ENCODE data around the gene ASB1.

The ASB1 gene

DNA sequence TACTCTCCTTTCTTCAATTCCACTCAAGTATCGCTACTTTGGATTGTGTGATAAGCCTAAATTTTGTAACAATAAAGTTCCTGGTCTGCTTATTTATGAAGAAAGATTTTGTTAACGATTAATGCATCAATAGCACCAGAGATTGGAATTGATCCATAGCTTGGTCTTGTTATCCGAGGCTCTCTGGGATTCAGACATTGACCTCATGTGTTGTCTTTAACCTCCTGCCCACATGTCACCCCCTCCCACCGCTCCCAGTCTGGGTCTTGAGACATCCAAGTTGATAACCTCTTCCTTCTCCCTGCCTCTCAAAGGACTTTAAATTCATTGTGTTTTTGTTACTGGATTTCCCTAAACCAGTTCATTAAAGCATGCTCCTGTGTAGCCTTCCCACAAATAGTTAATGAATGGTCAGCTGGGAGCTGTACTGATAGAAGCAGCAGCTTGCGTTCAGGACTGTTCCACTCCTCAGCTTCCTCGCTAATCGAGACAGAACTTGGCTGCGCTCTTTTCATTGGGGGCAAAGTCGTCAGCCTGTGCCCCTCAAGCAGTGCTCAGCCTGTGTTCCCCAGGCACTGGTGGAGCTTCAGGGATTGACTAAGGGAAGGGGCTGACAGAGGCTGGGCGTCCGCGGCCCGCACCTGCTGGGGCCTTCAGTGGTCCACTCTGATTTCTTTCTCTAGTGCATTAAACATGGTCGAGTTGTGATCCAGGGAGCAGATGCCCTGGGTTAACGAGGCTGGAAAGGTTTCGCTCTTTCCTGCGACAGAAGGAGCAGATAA, 18.9 kb downstream of the ASB1 start:
- DNase-seq (ENCODE audit: low spot score): no peak

DNA sequence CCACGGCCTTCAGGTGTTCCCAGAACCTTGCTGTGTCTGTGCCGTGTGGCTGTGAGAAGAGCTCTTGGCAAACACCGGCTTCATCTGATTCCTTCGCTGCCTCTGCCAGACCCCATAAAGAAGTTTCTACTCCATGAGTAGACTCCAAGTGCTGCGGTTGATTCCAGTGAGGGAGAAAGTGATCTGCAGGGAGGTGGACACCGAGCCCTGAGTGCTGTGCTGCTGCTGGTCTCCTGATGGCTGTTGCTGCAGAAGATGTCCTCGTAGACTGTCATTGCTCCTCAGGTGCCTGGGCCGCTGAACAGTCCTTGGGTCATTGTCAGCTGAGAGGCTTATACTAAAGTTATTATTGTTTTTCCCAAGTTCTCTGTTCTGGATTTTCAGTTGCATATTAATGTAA, 19.6 kb downstream of the ASB1 start:
- DNase-seq (ENCODE audit: low spot score): no peak

DNA sequence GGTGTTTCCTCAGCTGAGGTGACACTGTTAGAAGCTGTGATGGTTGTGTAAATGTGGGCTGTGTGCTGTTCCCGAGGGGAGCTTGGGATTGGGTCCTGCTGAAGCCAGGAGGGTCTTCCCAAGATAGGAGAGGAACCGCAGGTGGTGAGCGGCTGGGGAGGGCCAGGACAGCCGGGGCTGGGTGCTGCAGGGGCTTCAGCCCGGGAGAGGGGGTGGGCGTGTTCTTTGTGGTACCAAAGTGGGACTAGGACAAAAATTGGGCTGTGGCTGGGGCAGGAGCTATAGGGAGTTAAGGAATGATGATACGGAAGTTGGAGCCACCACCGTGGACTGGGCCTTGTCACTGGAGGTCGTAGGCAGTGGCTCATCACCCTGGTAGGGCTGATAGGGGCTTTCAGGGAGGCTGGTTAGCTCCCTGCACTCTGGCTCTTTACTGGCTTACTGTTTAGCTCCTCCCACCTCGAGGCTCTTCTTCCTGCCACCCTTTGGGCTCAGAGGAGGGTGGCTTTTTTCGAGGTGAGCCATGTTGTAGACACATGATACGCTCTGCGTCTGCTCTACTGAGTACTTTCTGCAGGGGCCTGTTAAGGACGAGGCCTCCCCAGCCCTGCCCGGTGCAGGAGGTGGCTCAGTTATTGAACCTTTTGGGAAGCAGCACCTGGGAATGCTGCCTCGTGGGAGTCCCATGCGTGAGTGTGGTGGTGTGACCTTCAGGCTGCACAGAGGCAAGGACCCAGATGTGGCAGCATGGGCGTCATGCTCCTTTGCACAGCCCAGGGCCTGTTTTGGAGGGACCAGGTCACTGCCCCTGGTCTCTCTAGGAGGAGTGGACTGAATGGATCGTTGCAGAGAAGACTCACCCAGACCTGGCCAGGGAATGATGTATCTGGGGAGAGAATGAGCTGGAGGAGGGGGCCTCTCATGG, 21.6 kb downstream of the ASB1 start:
- no peak for DNase-seq (ENCODE audit: low spot score)

DNA sequence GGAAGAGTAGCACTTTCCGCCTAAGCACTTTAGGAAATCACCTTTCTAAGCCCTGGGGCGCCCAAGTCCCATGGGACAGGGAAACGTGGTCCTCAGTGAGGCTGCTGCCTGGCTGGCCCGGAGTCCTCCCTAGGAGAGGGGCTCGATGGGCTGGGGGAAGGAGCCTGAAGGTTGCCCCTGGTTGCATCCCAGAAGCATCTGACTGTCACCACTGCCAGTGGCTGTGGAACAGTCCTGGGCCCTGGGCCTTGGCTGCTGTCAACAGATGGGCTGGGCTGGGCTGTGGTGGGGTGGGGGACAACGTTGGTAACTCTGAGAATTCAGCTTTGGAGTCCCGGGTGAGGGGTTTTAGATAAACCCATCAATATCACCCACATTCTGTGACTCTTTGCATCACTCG, 22.5 kb downstream of the ASB1 start:
- DNase-seq (ENCODE audit: low spot score): no peak

DNA sequence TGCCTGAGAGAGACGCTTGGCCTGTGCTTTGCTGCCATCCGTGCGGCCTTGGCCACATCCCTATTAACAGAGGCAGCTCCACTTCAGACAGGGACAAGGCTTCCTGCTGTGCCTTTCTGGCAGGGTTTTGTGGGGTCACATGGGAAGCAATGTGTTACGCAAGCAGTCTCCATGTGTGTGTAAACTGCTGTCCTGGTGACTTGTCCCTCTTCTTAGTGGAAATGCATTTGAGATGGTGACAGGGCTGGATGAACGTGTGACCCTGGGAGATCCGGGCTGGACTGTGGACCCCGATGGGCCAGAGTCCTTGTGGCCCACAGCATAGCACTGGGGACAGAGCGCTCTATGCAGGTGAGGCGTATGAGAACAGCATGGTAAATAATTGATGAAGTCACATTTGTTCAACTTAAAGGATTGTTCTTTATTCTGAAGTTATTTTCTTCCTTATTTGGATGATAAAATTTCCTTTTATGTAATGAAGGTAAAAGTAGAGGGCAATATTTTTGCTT, 23.2 kb downstream of the ASB1 start:
- DNase-seq (ENCODE audit: low spot score): no peak

DNA sequence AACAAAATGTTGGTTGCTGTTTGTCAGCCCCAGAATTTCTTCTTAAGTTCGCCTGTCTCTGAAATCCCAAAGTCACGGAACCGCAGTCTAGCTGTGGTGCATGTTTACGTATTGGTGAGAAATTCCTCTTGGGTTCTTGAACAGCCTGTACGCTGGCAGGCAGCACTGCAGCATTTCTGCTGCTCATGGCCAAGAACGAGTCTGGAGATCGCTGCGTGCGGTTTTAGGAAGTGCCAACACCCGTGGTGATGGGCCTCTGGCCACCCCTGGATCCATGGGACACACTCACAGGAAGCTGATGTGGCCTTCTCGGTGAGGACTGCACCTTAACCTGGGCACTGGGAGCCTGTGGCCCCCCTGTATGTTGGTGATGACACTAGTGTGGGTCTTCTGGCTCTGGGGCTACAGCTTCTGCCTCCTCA, 23.7 kb downstream of the ASB1 start:
- DNase-seq (ENCODE audit: low spot score): no peak

DNA sequence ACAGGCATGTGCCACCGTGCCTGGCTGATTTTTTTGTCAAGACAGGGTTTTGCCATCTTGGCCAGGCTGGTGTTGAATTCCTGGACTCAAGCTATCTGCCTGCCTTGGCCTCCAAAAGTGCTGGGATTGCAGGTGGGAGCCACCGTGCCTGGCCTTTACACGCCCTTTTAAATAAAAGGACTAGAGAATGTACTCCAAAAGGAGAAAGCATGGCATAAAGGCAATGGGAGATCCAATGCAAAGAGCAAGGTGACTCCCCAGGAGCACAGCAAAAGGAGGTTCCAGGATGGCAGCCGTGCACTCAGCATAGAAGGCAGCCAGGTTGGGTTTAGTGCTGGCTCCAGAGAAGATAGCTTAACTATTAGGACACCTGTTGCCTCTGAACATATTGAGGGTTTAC, 27.1 kb downstream of the ASB1 start:
- no peak for DNase-seq (ENCODE audit: low spot score)

DNA sequence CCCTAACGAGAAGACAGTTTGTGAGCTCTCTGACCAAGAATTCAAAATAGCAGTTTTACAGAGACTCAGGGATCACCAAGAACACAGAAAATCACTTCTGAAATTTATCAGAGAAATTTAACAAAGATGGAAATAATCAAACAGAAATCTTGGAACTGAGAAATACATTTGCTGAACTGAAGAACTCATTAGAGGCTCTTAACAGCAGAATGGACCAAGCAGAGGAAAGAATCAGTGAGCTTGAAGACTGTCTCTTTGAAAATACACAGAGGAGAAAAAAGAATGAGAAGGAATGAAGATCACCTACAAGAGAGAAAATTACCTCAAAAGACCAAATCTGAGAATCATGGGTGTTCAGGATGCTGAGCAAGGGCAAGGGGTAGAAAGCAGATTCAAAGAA, 29.7 kb downstream of the ASB1 start:
- DNase-seq (ENCODE audit: low spot score): no peak

DNA sequence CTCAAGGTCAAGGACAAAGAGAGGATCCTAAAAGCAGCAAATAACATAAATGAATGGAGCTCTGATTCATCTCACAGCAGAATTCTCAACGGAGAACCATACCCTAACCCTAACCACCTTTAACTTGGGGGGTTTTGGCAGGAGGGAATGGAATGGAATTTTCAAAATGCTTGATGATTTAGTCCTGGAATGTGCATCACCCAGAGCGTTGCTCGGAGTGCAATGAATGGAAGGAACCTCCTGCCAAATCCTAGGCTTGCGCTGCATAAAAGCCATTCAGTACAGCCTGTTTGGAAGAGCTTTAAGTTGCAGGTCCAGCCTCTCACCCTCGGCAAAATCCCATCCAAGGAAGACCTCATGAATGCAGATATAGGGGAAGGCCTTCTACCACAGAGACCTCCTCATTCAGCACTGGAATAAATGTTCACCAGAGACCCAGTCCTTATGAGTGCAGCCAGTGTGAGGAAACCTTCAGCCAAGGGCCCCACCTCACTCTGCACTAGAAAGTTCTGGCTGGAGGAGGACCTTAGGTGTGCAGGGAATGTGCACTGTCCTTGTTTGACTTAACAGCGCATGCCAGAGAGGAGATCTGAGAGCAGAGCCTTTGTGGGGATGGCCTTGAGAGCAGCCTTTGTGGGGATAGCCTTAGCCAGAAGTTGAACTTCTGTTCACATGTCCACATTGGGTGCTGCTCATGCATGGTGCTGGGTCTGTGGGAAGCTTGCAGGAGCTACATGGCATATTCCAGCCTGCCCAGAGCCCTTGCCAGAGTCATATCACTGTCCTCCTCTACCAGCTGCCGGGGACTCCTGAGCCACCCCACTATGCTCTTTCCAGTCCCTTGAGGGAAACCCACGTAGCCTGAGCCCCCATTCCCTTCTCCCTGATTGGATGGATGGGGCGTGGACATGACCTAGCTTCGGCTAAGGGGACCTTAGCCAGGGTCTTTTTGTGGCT, 30.5 kb downstream of the ASB1 start:
- no peak for DNase-seq (ENCODE audit: low spot score)

DNA sequence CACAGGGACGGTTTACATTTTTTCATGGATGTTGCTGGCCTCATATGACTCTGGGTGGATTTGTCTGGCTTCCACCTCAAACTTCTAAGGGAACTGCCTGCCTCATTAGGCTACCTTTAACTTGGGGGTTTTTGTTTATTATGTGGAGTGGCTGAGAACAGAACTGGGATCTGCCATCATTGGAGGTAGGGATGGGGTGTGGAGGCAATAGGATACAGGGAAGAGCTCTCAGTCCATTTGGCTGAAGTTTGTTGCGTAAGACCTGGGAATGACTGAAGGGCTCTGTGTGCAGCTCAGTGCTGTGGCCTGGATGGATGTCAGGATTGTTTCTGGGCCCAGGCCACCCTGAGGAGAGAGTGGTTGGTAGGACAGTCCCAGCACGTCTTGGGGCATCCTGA, 31.2 kb downstream of the ASB1 start:
- no peak for DNase-seq (ENCODE audit: low spot score)

DNA sequence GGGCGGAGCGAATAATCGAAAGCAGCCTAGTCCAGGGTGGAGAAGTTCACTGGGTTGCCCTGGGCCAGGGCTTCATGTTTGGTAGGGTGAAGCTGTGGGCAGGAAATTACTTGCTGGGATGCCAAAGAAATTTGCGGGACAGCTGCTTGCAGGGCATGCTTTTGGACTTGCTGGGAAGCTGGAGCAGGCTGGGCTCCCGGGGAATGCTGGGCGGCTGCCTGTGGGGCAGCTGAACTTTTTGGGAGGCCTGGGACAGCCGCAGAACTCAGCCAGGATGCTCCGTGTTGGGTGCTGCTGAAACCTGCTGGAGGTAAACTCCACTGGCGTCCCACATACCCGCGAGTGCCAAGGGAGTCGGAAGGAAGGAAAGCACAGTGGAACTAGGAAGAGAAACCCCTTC, 31.9 kb downstream of the ASB1 start:
- no peak for DNase-seq (ENCODE audit: low spot score)

DNA sequence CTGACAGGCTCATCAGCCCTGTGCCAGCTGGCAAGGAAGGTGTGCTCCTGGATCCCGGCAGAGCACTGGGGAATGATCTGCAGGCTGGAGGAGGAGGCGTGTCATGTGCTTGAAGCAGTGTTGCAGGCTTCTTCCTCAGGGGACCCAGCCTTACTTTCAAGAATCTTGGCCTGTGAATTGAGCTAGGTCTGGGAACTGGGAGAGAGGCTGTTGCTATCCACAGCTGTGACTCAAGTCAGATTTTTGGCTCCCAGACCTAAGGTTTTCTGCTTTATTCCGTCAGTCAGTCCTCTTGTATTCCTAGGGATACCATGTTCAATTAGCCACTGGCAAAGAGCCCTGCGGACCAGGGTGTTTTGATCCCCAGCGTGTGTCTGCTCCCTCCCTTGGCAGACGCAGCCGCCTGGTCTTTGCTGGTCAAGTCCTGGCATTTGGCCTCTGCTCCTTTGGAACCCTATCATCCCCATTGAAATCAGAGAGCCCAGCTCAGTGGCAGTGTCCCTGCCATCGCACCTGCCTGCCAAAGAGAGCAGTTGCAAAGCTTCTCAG, 32.4 kb downstream of the ASB1 start:
- DNase-seq (ENCODE audit: low spot score): no peak

DNA sequence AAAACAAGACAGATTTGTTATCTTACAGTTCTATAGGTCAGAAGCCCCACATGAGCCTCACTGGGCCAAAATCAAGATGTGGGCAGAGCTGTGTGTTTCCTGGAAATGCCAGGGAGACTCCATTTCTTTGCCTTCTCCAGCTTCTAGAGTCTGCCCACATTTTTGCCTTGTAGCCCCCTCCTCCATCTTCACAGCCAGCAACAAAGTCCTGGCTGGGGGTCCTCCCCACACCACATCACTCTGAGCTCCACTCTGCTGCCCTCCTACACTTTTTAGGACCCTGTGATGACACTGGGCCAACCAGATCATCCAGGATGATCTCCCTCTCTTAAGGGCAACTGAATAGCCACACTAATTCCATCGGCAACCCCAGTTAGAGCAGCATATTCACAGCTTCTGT, 34.3 kb downstream of the ASB1 start:
- no peak for DNase-seq (ENCODE audit: low spot score)

DNA sequence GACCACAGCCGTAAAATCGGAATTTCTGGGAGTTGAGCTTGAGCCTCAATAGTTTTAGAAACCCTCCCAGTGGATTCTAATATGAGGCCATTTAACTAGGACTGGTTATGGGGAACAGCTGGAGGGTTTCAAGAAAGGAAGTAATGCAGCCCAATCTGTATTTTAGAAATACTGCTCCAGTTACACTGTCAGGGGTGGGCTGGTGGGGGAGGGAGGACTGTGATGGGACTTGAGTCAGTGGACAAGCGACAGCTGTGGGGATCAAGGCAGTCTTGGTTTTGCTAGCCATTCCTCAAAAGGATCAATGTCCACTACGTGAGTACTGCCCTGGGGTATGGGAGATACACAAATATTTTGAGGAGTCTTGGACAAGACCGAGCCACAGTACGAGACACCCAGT, 34.8 kb downstream of the ASB1 start:
- no peak for DNase-seq (ENCODE audit: low spot score)

DNA sequence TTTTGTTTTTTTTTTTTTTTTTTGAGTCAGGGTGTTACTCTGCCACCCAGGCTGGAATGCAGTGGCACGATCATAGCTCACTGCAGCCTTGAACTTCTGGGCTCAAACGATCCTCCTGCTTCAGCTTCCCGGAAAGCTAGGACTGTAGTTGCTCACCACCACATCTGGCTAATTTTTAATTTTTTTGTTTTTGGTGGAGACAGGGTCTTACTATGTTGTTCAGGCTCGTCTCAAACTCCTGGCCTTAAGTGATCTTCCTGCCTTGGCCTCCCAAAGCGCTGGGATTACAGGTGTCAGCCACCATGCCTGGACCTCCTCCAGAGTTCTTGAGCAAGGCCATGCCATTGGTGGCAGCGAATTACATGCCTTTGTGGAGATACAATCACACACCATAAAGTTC, 35.2 kb downstream of the ASB1 start:
- DNase-seq (ENCODE audit: low spot score): no peak

DNA sequence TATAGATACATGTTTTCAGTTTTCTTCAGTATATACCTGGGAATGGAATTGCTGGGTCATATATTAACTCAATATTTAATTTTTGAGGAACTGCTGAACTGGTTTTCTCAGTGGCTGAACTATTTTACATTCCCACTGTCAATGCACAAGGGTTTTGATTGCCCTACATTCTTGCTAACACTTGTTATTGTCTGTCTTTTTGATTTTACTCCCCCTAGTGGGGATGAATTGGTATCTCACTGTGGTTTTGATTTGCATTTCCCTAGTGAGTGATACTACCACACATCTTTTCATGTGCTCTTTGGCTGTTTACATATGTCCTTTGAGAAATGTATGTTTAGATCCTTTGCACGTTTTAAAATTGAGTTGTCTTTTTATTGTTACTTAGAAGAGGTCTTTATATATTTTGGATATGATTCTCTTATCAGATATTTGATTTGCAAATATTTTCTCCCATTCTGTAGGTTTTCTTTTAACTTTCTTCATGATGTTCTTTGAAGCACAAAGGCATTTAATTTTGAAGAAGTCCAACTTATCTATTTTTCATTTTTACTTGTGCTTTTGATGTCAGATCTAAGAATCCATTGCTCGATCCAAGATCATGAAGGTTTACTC, 36.2 kb downstream of the ASB1 start:
- peak; percentile 63 for DNase-seq (ENCODE audit: low spot score)

DNA sequence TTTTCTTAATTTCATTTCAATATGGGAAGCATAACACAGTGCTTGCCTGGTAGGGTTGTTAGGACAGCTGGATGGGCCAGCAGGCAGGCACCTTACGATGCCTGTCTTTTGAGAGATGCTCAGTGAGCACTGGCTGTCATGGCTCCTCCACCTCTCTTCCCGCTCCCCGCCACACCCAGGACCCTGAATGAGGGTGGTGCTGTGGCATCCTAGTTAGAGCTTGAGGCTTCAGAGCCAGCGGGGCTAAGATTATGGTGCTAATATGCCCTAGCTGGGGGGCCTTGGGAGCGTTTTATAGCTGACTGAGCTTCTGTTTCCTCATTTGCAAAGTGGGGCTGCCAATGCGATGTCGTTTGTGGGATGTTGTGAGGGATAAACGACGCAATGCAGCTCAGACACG, 37.7 kb downstream of the ASB1 start:
- no peak for DNase-seq (ENCODE audit: low spot score)

DNA sequence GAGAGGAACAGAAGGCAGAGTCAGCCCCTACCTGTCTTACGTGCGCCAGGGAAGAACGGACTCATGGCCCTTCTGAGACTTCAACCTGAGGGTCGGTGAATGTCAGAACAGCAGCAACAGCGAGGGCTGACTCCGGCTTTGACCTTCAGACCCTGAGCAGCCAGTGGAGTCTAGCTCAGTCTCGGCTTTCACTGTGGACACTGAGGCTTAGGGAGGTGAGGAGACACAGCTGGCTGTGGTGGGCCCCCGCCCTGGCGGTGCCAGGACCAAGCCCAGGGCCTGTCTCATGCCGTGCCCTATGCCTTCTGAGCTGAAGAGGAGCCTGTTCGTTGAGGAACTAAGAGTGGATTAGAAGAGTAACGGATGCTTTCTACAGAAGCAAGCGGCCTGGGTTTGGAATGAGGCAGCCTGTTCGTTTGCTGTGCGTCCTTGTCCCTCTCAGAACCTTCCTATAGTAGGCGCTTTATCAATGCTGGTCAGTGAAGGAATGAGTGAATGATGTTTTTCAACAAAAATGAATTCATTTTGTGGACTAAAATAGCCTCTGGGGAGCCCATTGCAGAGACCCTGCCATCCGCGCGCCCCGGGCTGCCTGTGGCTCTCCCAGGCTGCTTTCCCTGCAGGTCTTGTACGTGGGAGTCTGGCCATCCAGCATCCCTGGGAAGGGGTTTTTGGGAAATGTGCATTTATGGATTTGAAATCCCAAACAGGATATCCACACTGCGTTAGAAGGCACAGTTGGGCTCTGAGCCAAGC, 38.9 kb downstream of the ASB1 start:
- DNase-seq (ENCODE audit: low spot score): no peak

DNA sequence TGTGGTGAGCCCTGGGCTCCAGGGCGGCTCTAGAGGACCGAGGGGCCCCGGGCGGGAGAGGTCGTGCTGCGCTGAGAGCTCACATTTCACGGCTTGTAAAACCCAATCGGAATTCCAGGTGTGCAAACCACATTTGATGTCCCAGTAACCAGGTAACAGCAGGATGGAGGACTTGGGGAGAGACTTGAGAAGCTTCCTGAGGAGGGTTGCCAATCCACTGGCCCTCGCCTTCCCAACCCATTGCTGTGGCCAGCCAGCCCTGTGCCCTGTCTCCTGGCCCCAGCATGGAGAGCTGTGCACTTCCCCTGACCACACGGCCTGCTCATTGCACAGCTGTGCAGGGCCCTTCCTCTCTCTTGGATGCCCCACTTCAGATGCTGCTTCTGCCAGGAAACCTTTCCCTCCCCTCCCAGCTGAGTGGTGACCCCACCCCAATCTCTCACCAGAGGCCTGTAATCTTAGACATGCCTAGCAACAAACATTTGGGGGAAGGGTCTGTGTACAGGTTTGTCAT, 39.6 kb downstream of the ASB1 start:
- no peak for DNase-seq (ENCODE audit: low spot score)

DNA sequence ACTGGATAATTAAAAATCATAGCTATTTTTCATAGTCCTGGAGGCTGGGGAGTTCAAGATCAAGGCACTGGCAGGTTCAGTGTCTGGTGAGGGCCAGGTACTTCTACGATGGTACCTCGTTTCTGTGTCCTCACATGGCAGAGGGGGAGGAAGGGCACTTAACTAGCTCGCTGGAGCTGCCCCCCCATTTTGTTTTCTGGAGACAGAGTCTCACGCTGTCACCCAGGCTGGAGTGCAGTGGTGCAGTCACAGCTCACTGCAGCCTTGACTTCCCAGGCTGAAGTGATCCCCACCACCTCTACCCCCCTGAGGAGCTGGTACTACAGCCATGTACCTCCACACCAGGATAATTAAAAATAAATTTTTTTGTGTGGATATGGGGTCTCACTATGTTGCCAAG, 40.3 kb downstream of the ASB1 start:
- DNase-seq (ENCODE audit: low spot score): no peak

Data from kidney tubule cell (primary cell).